Thyroid gland (tissue), 4 donors: ENCODE data around the gene ABCA6. TPM values are rescaled to one million over a fixed set of nuclear protein-coding genes. Genes with fewer than 3 reads are reported as not detected.

Experiments used
- DNase-seq, 2 donors: peaks; one replicate each; pipeline ENCODE4 v3.0.0-alpha.2; 2019
- H3K27ac ChIP-seq, 3 donors: fragments of 200-600 bp; sonication (generic); 1 replicate in 2 of 3; 2 replicates in 1 of 3; pipeline ENCODE4 v1.5.1; 2016 to 2019; ENCODE audit warnings: mild to moderate bottlenecking in 1 of 3, moderate library complexity in 1 of 3
- H3K27me3 ChIP-seq: fragments of 200-600 bp; sonication (generic); one replicate; pipeline ENCODE4 v1.5.1; 2019
- H3K36me3 ChIP-seq, 2 donors: fragments of 200-600 bp; sonication (generic); one replicate each; pipeline ENCODE4 v1.5.1; 2016 to 2019
- H3K4me1 ChIP-seq, 2 donors: fragments of 200-600 bp; sonication (generic); one replicate each; pipeline ENCODE4 v1.5.1; 2017 to 2019
- H3K4me3 ChIP-seq, 3 donors: fragments of 200-600 bp; sonication (generic); replicated peaks in 1 of 3; 1 replicate in 2 of 3; 2 replicates in 1 of 3; pipeline ENCODE4 v1.5.1; 2016; ENCODE audit warnings: mild to moderate bottlenecking in 1 of 3
- H3K9me3 ChIP-seq: fragments of 200-600 bp; sonication (generic); one replicate; pipeline ENCODE4 v1.5.1; 2017
- CTCF ChIP-seq, 6 experiments: fragments of 200-600 bp in 3 of 6; fragments of 450-650 bp in 3 of 6; sonication (generic) in 3 of 6; IDR thresholded peaks; one replicate each; pipeline ENCODE4 v1.5.1; 2016 to 2019; ENCODE audit warnings: antibody characterized with exemption in 6 of 6, mild to moderate bottlenecking in 2 of 6, inconsistent platforms in 1 of 6, moderate library complexity in 1 of 6
- POLR2A ChIP-seq, 2 donors: fragments of 450-650 bp; IDR thresholded peaks; one replicate each; pipeline ENCODE4 v1.6.1; 2017; ENCODE audit warnings: antibody characterized with exemption in 2 of 2, mild to moderate bottlenecking in 2 of 2, moderate library complexity in 1 of 2
- WGBS, 2 donors: methylation state at CpG; one replicate each; pipeline ENCODE4 v1.1.5; 2017; 5-methylcytosine and 5-hydroxymethylcytosine counted together
- intact Hi-C: fragments of 100-400 bp; cut with DNase I; formaldehyde crosslinking; loops from one replicate; pipeline ENCODE4 v1.15.1; 2023
- total RNA-seq, 4 donors: library from RNA; depleted of rRNA; stranded (reverse); fragments of >200 nt; gene quantifications; one replicate each; pipeline ENCODE4 v1.2.3, GENCODE V29; 2016

ABCA6 gene
- total RNA-seq, 4 donors from 2014 or later, result 24.3 to 101 (median 64.2) TPM

DNA sequence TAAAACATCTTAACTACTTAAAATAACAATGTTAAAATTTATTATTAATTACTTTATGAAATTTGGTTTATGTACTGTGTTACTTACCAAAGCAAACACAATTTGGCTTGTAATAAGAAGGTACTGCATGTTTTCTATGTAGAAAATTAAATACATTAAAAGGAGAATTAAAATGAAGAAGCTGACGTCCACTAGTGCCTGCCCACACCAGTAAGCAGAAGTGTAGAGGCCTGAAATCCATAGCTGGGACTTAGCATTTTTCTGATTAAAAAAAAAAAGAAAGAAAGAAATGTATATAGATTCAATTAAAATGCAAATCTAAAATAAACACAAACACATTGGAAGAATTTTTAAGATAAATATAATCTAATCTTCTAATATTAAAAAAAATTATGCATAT, 45.2 kb downstream of the ABCA6 start:
- Histone ChIP-seq H3K27ac (no peak overlapping the region), H3K4me3 (no peak overlapping the region), H3K27me3 (no peaks in the 10 kb centered on the region), H3K9me3 (no peaks in the 10 kb centered on the region), H3K36me3 (no peaks in the 10 kb centered on the region), H3K4me1 (no peaks in the 10 kb centered on the region)
- DNase-seq, result no peak
- intact Hi-C loops, result no loop called here
- TF ChIP-seq CTCF (IDR thresholded peaks at IDR 0.05), result no peak
- no peak for TF ChIP-seq POLR2A (IDR thresholded peaks at IDR 0.05)
- 80 to 96% methylated on average over 1 of the region's 1 CpG for WGBS, 2 donors

- no peaks in the 10 kb centered on the region for H3K27me3 ChIP-seq
- H3K9me3 ChIP-seq, result no peaks in the 10 kb centered on the region
- intact Hi-C loops, result no loop called here
- H3K27ac ChIP-seq, result no peak overlapping the region
- H3K36me3 ChIP-seq, result no peaks in the 10 kb centered on the region
- H3K4me1 ChIP-seq, result no peaks in the 10 kb centered on the region
- H3K4me3 ChIP-seq, result no peak overlapping the region
- WGBS, 2 donors, result 94 to 98% methylated on average over 2 of the region's 2 CpGs
- DNase-seq, result no peak
- TF ChIP-seq POLR2A (IDR thresholded peaks at IDR 0.05) (no peak), CTCF (IDR thresholded peaks at IDR 0.05) (no peak)
These were observed 47.7 kb downstream of the ABCA6 start for GRCh38 chr17:69093995-69094394.

DNA sequence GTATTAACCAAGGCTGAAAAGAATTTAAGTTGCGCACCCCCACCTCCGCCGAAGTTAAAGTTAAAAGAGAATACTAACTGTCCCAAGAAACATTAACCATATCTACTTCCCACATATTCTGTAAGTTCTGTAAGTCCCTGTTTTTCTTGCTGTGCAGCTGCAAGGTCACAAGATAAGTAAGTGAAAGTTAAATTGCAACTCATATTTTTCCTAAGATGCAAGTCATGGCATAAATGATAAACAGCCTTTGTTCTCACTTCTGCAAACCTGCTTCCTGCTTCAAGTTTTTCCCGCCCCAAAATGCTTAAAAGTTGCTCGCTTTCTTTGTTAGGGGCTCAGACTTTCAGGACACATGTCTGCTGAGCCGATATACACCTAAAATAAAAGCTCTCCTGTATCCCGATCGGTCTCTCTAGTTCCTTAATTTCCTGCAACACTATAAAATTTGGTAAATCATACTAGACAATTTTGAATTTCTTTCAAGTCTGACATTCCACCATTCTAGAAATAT, 48.4 kb downstream of the ABCA6 start:
- no peaks in the 10 kb centered on the region for H3K4me1 ChIP-seq
- DNase-seq, result no peak
- H3K27ac ChIP-seq, result no peak overlapping the region
- H3K4me3 ChIP-seq, result no peak overlapping the region
- no peaks in the 10 kb centered on the region for H3K9me3 ChIP-seq
- WGBS, 2 donors, result 84 to 88% methylated on average over 8 of the region's 8 CpGs
- H3K36me3 ChIP-seq, result no peaks in the 10 kb centered on the region
- intact Hi-C loops, result no loop called here
- H3K27me3 ChIP-seq, result no peaks in the 10 kb centered on the region
- TF ChIP-seq CTCF (IDR thresholded peaks at IDR 0.05) (no peak), POLR2A (IDR thresholded peaks at IDR 0.05) (no peak)

- TF ChIP-seq CTCF (IDR thresholded peaks at IDR 0.05) (no peak), POLR2A (IDR thresholded peaks at IDR 0.05) (no peak)
- Histone ChIP-seq H3K27me3 (no peaks in the 10 kb centered on the region), H3K4me1 (no peaks in the 10 kb centered on the region), H3K27ac (no peak overlapping the region), H3K36me3 (no peaks in the 10 kb centered on the region), H3K4me3 (no peak overlapping the region), H3K9me3 (no peaks in the 10 kb centered on the region)
- 86 to 87% methylated on average over 4 of the region's 4 CpGs for WGBS, 2 donors
- no peak for DNase-seq
- intact Hi-C loops, result no loop called here
These were observed 51.3 kb downstream of the ABCA6 start for GRCh38 chr17:69090365-69090764.

DNA sequence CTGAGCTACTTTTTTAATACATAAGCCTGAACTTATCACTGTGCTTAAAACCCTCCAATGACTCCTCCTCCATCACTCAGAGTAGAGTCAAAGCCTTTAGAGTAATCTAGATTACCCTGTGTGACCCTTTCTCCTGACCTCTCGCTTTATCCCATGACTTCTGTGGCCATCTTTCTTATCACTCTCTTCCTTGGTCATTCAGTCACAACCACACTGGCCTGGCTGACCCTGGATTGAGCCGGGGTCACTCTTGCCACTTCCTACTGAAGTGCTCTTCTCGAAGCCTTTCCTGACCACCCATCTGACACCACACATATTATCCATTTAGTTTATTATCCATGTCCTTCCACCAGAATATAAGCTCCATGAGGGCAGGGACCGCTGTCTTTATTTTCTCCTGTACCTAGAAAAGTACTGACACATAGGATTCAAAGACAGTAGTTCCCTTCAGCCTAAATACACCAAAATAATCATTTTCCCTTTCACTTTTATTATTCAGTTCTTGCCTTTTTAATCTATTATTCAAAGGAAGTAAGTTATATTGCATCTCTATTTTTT, 53.0 kb downstream of the ABCA6 start:
- no peak overlapping the region for H3K4me3 ChIP-seq
- intact Hi-C loops, result no loop called here
- H3K36me3 ChIP-seq, result peaks cover 0 to 12% of the 10 kb centered on the region in 2 donors
- no peak for TF ChIP-seq POLR2A (IDR thresholded peaks at IDR 0.05)
- no peak for TF ChIP-seq CTCF (IDR thresholded peaks at IDR 0.05)
- 81 to 94% methylated on average over 4 of the region's 4 CpGs for WGBS, 2 donors
- no peaks in the 10 kb centered on the region for H3K27me3 ChIP-seq
- DNase-seq, result no peak
- no peaks in the 10 kb centered on the region for H3K4me1 ChIP-seq
- no peak overlapping the region for H3K27ac ChIP-seq
- no peaks in the 10 kb centered on the region for H3K9me3 ChIP-seq
